Measurements from ENCODE around the gene TADA3.
"Not testable (repeated sequence)": the region's sequence is repeated elsewhere in the genome, so short reads cannot be mapped to it uniquely, and the experiment has no call there.

DNA sequence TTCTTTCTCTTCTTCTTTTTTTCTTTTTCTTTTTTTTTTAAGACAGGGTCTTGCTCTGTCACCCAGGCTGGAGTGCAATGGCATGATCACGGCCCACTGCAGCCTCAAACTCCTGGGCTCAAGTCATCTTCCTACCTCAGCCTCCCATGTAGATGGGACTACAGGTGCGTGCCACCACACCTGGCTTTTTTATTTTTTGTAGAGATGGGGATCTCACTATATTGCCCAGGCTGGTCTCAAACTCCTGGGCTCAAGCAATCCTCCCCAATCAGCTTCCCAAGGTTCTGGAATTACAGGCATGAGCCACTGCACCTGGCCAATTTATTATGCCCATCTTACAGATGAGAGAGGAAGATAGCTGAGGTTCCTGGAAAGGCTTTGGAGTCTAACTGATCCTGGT lies 21.3 kb downstream of the TADA3 start:
- TF ChIP-seq, protein P1, sequence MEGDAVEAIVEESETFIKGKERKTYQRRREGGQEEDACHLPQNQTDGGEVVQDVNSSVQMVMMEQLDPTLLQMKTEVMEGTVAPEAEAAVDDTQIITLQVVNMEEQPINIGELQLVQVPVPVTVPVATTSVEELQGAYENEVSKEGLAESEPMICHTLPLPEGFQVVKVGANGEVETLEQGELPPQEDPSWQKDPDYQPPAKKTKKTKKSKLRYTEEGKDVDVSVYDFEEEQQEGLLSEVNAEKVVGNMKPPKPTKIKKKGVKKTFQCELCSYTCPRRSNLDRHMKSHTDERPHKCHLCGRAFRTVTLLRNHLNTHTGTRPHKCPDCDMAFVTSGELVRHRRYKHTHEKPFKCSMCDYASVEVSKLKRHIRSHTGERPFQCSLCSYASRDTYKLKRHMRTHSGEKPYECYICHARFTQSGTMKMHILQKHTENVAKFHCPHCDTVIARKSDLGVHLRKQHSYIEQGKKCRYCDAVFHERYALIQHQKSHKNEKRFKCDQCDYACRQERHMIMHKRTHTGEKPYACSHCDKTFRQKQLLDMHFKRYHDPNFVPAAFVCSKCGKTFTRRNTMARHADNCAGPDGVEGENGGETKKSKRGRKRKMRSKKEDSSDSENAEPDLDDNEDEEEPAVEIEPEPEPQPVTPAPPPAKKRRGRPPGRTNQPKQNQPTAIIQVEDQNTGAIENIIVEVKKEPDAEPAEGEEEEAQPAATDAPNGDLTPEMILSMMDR (conservative IDR thresholded peaks at IDR 0.05 in 1 of 2, IDR thresholded peaks at IDR 0.05 in 1 of 2; ENCODE audit: low read depth in 1 of 2, low read length in 2 of 2), result not testable (repeated sequence)
- not testable (repeated sequence) for TF ChIP-seq EZH2 (IDR thresholded peaks at IDR 0.05; ENCODE audit: low read length, missing control alignments)

Measured in fibroblast of lung (primary cell).